Measurements from ENCODE around the gene PLXNA3.

DNA sequence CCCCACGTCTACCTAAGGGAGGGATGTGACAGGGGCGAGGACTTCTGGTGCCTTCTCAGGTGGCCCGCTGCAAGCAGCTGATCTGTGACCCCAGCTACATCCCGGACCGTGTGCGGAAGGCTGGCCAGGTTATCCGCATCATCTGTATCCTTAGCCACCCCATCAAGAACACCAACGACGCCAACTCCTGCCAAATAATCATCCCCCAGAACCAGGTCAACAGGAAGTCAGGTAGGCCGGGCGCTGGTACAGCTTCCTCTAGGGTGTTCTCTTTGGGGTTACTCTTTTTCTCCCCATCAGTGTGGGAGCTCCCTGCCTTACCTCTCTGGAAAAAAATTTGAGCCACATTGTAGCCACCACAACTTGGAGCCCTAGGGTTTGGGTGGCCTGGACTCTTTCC lies 16.5 kb upstream of the PLXNA3 start:
- no peak for TF ChIP-seq EZH2 (IDR thresholded peaks at IDR 0.05; ENCODE audit: borderline replicate concordance, low read length)
- TF ChIP-seq, protein P1, sequence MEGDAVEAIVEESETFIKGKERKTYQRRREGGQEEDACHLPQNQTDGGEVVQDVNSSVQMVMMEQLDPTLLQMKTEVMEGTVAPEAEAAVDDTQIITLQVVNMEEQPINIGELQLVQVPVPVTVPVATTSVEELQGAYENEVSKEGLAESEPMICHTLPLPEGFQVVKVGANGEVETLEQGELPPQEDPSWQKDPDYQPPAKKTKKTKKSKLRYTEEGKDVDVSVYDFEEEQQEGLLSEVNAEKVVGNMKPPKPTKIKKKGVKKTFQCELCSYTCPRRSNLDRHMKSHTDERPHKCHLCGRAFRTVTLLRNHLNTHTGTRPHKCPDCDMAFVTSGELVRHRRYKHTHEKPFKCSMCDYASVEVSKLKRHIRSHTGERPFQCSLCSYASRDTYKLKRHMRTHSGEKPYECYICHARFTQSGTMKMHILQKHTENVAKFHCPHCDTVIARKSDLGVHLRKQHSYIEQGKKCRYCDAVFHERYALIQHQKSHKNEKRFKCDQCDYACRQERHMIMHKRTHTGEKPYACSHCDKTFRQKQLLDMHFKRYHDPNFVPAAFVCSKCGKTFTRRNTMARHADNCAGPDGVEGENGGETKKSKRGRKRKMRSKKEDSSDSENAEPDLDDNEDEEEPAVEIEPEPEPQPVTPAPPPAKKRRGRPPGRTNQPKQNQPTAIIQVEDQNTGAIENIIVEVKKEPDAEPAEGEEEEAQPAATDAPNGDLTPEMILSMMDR (conservative IDR thresholded peaks at IDR 0.05 in 1 of 2, IDR thresholded peaks at IDR 0.05 in 1 of 2; ENCODE audit: extremely low read depth in 1 of 2, insufficient read depth in 1 of 2, low read depth in 1 of 2, low read length in 2 of 2) = no peak

Measured in mammary epithelial cell (primary cell).